ENCODE results near the gene LRSAM1.
"Not testable (repeated sequence)": the region's sequence is repeated elsewhere in the genome, so short reads cannot be mapped to it uniquely, and the experiment has no call there.

LRSAM1 gene

GRCh38 chr9:127463911-127464310 is 12.6 kb downstream of the LRSAM1 start:
- 0 out of 2 replicates have a peak, but pooled peaks cover 6% of the 10 kb centered on the region for H3K36me3 ChIP-seq (ENCODE audit: insufficient read depth, low read length)
- no peak overlapping the region for H3K27ac ChIP-seq (ENCODE audit: low read depth, low read length)

DNA sequence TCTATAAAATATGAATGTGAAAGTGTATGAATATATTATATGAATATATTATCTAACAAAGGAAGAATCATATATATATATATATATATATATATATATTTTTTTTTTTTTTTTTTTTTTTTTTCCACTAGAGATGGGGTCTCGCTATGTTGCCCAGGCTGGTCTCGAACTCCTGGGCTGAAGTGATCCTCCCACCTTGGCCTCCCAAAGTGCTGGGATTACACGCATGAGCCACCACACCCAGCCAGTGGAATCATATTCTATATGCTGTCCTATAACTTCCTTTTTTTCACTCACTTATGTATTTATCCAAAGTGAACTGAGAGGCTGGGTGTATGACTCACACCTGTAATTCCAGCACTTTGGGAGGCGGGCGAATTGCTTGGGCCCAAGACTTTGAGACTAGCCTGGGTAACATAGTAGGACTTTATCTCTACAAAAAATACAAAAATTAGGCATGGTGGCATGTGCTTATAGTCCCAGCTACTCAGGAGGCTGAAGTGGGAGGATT is 15.2 kb downstream of the LRSAM1 start:
- H3K36me3 ChIP-seq (ENCODE audit: insufficient read depth, low read length); H3K4me1 ChIP-seq (ENCODE audit: control insufficient read depth, insufficient read depth, low read length, unreplicated experiment); H3K27me3 ChIP-seq (ENCODE audit: insufficient read depth, low read length); H3K79me2 ChIP-seq (ENCODE audit: control insufficient read depth, insufficient read depth, low read length, unreplicated experiment); H3K27ac ChIP-seq (ENCODE audit: low read depth, low read length); H3K4me3 ChIP-seq (ENCODE audit: low read depth, low read length); H2AFZ ChIP-seq (ENCODE audit: low read length, unreplicated experiment): not testable (repeated sequence)

More at GRCh38 chr9:127463911-127464310, 12.6 kb downstream of the LRSAM1 start:
- no peaks in the 10 kb centered on the region for H3K27me3 ChIP-seq (ENCODE audit: insufficient read depth, low read length)
- H3K4me1 ChIP-seq (ENCODE audit: control insufficient read depth, insufficient read depth, low read length, unreplicated experiment), result no peaks in the 10 kb centered on the region
- H3K4me3 ChIP-seq (ENCODE audit: low read depth, low read length), result no peak overlapping the region
- no peaks in the 10 kb centered on the region for H3K79me2 ChIP-seq (ENCODE audit: control insufficient read depth, insufficient read depth, low read length, unreplicated experiment)
- no peak overlapping the region for H2AFZ ChIP-seq (ENCODE audit: low read length, unreplicated experiment)

DNA sequence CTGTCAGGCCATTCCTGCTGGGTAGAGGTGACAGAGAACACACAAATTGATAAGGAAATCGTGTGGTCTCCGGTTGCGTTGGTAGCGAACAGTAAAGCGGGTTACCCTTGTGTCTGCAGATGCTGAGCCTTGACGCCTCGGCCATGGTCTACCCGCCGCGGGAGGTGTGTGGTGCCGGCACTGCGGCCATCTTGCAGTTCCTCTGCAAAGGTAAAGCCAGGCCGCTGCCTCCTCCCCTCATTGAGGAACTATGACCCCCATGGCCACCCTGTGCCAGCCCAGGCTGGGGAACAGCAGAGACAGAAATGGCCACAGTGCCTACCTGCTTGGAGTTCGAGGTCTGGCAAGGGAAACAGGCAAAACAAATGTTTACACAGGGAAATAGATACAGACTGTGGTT is 16.3 kb downstream of the LRSAM1 start:
- no peaks in the 10 kb centered on the region for H3K27me3 ChIP-seq (ENCODE audit: insufficient read depth, low read length)
- no peak overlapping the region for H2AFZ ChIP-seq (ENCODE audit: low read length, unreplicated experiment)
- no peak overlapping the region for H3K4me3 ChIP-seq (ENCODE audit: low read depth, low read length)
- peaks cover 8% of the 10 kb centered on the region; the same call in 1 of the 2 replicates for H3K36me3 ChIP-seq (ENCODE audit: insufficient read depth, low read length)
- H3K4me1 ChIP-seq (ENCODE audit: control insufficient read depth, insufficient read depth, low read length, unreplicated experiment), result no peaks in the 10 kb centered on the region
- no peaks in the 10 kb centered on the region for H3K79me2 ChIP-seq (ENCODE audit: control insufficient read depth, insufficient read depth, low read length, unreplicated experiment)
- no peak overlapping the region for H3K27ac ChIP-seq (ENCODE audit: low read depth, low read length)

- Histone ChIP-seq H3K36me3 (ENCODE audit: insufficient read depth, low read length) (peaks cover 3% of the 10 kb centered on the region; the same call in 1 of the 2 replicates), H3K4me3 (ENCODE audit: low read depth, low read length) (no peak overlapping the region), H3K4me1 (ENCODE audit: control insufficient read depth, insufficient read depth, low read length, unreplicated experiment) (no peaks in the 10 kb centered on the region), H3K27me3 (ENCODE audit: insufficient read depth, low read length) (no peaks in the 10 kb centered on the region), H3K79me2 (ENCODE audit: control insufficient read depth, insufficient read depth, low read length, unreplicated experiment) (no peaks in the 10 kb centered on the region), H2AFZ (ENCODE audit: low read length, unreplicated experiment) (no peak overlapping the region), H3K27ac (ENCODE audit: low read depth, low read length) (no peak overlapping the region)
These were observed 19.4 kb downstream of the LRSAM1 start for GRCh38 chr9:127470662-127471061.

DNA sequence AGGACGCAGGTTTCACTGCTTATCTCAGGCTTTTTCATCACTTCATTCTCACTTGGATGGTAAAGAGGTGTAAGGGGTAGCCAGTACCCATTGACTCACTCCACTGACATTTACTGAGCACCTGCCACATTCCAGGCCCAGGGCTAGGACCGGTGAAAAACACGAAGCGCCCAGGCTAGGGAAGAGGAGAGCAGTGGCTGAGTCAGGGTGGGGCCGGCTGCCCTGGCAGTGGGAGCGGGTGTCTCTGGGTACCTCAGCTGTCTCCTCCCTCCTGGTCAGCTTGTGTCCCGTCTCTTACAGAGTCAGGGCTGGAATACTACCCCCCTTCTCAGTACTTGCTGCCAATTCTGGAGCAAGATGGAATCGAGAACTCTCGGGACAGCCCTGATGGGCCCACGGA is 22.2 kb downstream of the LRSAM1 start:
- H2AFZ ChIP-seq (ENCODE audit: low read length, unreplicated experiment), result no peak overlapping the region
- no peaks in the 10 kb centered on the region for H3K27me3 ChIP-seq (ENCODE audit: insufficient read depth, low read length)
- no peaks in the 10 kb centered on the region for H3K4me1 ChIP-seq (ENCODE audit: control insufficient read depth, insufficient read depth, low read length, unreplicated experiment)
- no peak overlapping the region for H3K4me3 ChIP-seq (ENCODE audit: low read depth, low read length)
- no peaks in the 10 kb centered on the region for H3K79me2 ChIP-seq (ENCODE audit: control insufficient read depth, insufficient read depth, low read length, unreplicated experiment)
- H3K36me3 ChIP-seq (ENCODE audit: insufficient read depth, low read length), result peaks cover 6% of the 10 kb centered on the region
- H3K27ac ChIP-seq (ENCODE audit: low read depth, low read length), result no peak overlapping the region

DNA sequence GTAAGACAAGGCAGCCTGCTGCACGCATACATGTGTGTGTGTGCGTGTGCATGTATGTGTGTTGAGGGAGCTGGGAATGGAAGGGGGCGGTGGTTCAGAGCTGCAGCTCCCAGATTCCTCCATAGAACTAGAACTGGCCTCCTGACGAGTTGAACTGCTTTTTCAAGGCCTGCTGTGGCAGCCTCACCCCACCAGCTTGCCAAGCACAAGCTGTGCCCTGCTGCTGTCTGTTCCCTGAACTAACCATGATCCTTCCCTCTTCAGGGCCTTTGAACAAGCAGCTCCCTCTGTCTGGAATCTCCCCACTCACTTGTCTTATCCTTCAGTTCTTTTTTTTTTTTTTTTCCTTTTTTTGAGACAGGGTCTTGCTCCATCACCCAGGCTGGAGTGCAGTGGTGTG is 22.6 kb downstream of the LRSAM1 start:
- no peak overlapping the region for H3K4me3 ChIP-seq (ENCODE audit: low read depth, low read length)
- no peak overlapping the region for H3K27ac ChIP-seq (ENCODE audit: low read depth, low read length)
- no peaks in the 10 kb centered on the region for H3K79me2 ChIP-seq (ENCODE audit: control insufficient read depth, insufficient read depth, low read length, unreplicated experiment)
- peaks cover 6% of the 10 kb centered on the region for H3K36me3 ChIP-seq (ENCODE audit: insufficient read depth, low read length)
- no peak overlapping the region for H2AFZ ChIP-seq (ENCODE audit: low read length, unreplicated experiment)
- H3K27me3 ChIP-seq (ENCODE audit: insufficient read depth, low read length), result no peaks in the 10 kb centered on the region
- H3K4me1 ChIP-seq (ENCODE audit: control insufficient read depth, insufficient read depth, low read length, unreplicated experiment), result no peaks in the 10 kb centered on the region

DNA sequence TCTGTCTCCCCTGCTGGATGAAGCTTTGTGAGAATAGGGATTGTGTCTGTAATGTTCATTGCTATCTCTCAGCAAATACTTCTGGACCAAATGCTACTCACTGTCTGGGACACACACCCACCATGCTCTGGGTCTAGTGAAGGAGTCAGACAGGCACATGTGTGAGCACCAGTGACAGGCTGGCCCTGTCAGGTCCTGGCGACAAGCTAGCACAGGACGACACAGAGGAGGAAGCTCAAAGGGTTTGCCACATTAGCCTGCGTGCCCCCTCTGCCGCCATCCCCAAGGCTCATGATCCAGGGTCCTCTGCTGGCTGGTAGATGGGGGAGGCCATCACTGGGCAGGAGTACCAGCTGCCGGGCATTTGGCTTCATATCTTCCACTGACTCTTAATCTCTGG is 23.3 kb downstream of the LRSAM1 start:
- H3K4me1 ChIP-seq (ENCODE audit: control insufficient read depth, insufficient read depth, low read length, unreplicated experiment), result no peaks in the 10 kb centered on the region
- H2AFZ ChIP-seq (ENCODE audit: low read length, unreplicated experiment), result no peak overlapping the region
- H3K27ac ChIP-seq (ENCODE audit: low read depth, low read length), result no peak overlapping the region
- H3K79me2 ChIP-seq (ENCODE audit: control insufficient read depth, insufficient read depth, low read length, unreplicated experiment), result no peaks in the 10 kb centered on the region
- H3K4me3 ChIP-seq (ENCODE audit: low read depth, low read length), result no peak overlapping the region
- H3K36me3 ChIP-seq (ENCODE audit: insufficient read depth, low read length), result peaks cover 6% of the 10 kb centered on the region
- no peaks in the 10 kb centered on the region for H3K27me3 ChIP-seq (ENCODE audit: insufficient read depth, low read length)

- no peaks in the 10 kb centered on the region for H3K4me1 ChIP-seq (ENCODE audit: control insufficient read depth, insufficient read depth, low read length, unreplicated experiment)
- no peak overlapping the region for H3K4me3 ChIP-seq (ENCODE audit: low read depth, low read length)
- H3K27ac ChIP-seq (ENCODE audit: low read depth, low read length), result no peak overlapping the region
- H2AFZ ChIP-seq (ENCODE audit: low read length, unreplicated experiment), result no peak overlapping the region
- no peaks in the 10 kb centered on the region for H3K79me2 ChIP-seq (ENCODE audit: control insufficient read depth, insufficient read depth, low read length, unreplicated experiment)
- no peaks in the 10 kb centered on the region for H3K27me3 ChIP-seq (ENCODE audit: insufficient read depth, low read length)
- H3K36me3 ChIP-seq (ENCODE audit: insufficient read depth, low read length), result peaks cover 3% of the 10 kb centered on the region; the same call in 1 of the 2 replicates
These were observed 28.3 kb downstream of the LRSAM1 start for GRCh38 chr9:127479507-127480081.

DNA sequence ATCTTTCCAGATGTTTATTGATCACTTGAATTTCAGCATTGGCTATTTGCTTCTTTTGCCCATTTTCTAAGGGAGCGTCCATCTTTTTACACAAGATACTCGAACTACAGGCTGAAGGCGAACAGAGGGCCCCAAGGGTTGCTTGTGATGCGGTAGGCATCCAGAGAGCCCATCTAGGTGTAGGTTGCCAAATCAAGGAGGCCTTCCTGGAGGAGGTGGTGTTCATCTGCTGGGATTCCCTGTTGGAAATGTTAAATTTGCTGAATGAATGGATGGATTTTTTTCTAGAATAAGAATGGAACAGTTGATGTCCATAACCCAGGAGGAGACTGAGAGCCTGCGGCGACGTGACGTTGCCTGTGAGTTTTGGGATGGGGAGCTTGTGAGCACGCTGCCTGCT is 31.4 kb downstream of the LRSAM1 start:
- Histone ChIP-seq H3K27me3 (ENCODE audit: insufficient read depth, low read length) (no peaks in the 10 kb centered on the region), H3K4me3 (ENCODE audit: low read depth, low read length) (no peak overlapping the region), H3K36me3 (ENCODE audit: insufficient read depth, low read length) (peaks cover 6% of the 10 kb centered on the region; the same call in 1 of the 2 replicates), H3K79me2 (ENCODE audit: control insufficient read depth, insufficient read depth, low read length, unreplicated experiment) (no peaks in the 10 kb centered on the region), H3K4me1 (ENCODE audit: control insufficient read depth, insufficient read depth, low read length, unreplicated experiment) (no peaks in the 10 kb centered on the region), H2AFZ (ENCODE audit: low read length, unreplicated experiment) (no peak overlapping the region), H3K27ac (ENCODE audit: low read depth, low read length) (no peak overlapping the region)

- Histone ChIP-seq H3K27me3 (ENCODE audit: insufficient read depth, low read length) (no peaks in the 10 kb centered on the region), H3K4me1 (ENCODE audit: control insufficient read depth, insufficient read depth, low read length, unreplicated experiment) (no peaks in the 10 kb centered on the region), H2AFZ (ENCODE audit: low read length, unreplicated experiment) (no peak overlapping the region), H3K27ac (ENCODE audit: low read depth, low read length) (no peak overlapping the region), H3K4me3 (ENCODE audit: low read depth, low read length) (no peak overlapping the region), H3K79me2 (ENCODE audit: control insufficient read depth, insufficient read depth, low read length, unreplicated experiment) (no peaks in the 10 kb centered on the region), H3K36me3 (ENCODE audit: insufficient read depth, low read length) (0 out of 2 replicates have a peak, but pooled peaks cover 3% of the 10 kb centered on the region)
These were observed 34.7 kb downstream of the LRSAM1 start for GRCh38 chr9:127485995-127486394.

- 0 out of 2 replicates have a peak, but pooled peaks cover 3% of the 10 kb centered on the region for H3K36me3 ChIP-seq (ENCODE audit: insufficient read depth, low read length)
- no peak overlapping the region for H2AFZ ChIP-seq (ENCODE audit: low read length, unreplicated experiment)
- no peaks in the 10 kb centered on the region for H3K4me1 ChIP-seq (ENCODE audit: control insufficient read depth, insufficient read depth, low read length, unreplicated experiment)
- no peaks in the 10 kb centered on the region for H3K79me2 ChIP-seq (ENCODE audit: control insufficient read depth, insufficient read depth, low read length, unreplicated experiment)
- no peak overlapping the region for H3K4me3 ChIP-seq (ENCODE audit: low read depth, low read length)
- H3K27ac ChIP-seq (ENCODE audit: low read depth, low read length), result no peak overlapping the region
- no peaks in the 10 kb centered on the region for H3K27me3 ChIP-seq (ENCODE audit: insufficient read depth, low read length)
These were observed 37.6 kb downstream of the LRSAM1 start for GRCh38 chr9:127488946-127489345.
